GM21390 (cell line): ENCODE data around the gene ACBD6.

Source experiments
- ATAC-seq: cut with Tn5 transposase; IDR thresholded peaks from one replicate; pipeline ENCODE4 v1.9.1; 2021; ENCODE audit not compliant: unreplicated experiment

Gene ACBD6

DNA sequence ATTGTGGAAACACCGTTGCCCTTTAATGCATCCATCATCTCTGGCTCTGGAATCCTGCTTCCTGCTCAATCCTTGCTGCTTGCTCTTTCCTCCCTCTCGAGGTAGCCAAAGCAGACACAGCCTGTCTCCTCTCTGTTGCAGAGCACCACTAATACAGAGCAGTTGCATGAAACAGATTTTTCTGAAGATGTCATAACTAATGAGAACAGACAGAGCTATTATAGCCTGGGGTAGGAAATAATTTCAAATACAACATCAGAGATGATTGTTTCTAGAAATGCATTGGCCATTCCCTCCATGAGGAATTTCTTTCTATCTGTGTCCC lies 23.3 kb upstream of the ACBD6 start:
- no peak for ATAC-seq

DNA sequence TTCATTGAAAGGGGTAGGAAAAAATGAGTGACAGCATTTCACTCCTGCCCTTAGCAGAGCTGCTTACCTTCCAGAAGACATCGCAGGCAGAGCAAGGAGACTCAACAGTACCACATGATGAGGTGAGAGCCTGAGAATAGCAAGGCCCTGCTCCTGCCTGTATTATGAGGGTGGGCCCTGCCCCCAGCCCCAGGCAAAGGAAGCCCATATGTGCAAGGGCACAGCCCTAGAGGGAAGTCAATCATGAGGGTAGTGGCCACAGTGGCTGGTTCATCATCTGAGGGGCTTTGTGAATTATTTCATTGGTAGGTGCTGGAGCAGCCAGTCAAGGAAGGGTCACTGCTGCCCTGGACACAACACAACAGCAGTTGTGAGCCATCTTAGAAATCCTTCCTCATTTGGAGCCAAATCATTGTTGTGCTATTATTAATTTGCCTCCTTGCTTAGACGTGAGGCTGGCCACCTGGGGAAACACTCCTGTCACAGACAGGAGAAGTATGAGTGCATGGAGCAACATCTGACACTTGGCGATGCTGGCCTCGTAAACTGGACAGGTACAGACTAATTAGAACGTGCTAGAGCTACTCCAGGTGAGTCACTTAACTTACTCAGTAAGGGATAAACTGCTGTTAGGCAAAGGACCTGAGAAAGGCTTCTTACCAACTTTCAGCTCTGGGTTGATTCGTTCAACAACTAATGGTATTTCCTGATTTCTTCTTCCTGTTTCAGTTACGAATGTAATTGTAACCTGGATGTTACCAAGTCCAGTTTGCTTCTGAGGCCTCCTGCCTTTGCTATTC lies 22.7 kb upstream of the ACBD6 start:
- ATAC-seq: no peak

DNA sequence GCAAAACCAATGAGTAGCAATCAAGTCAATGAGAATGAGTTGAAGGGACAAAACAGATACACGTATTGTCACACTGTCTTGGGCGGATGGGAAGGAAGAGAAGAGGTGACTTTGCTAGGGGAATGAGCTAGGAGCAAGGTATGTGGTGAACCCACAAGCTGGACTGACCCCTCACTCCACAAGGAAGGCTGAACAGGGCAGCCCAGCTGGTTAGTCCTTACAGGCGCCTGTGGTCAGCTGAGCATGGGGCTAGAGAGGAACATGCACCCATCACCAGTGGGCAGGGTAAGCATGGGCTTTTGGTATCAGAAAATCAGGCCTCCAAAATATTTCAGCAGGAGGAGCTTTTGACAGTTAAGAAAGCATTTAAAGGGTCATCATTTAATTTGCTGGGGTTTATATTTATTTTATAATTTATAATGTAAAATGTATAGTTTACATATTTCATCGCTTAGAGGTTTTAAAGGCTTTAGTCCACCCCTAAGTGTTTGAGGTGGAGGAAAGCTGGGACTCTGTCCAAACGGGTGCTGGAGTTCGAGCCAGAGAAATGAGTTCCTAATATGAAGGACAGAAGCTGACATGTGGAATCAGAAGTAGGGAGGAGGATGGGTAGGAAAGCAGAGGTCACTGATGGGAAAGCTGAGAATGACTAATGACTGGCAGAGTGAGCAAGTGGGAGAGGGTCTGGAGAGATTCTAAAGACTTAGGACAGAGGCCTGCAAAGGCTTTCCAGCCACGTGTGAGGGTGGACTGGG lies 22.0 kb upstream of the ACBD6 start:
- no peak for ATAC-seq

DNA sequence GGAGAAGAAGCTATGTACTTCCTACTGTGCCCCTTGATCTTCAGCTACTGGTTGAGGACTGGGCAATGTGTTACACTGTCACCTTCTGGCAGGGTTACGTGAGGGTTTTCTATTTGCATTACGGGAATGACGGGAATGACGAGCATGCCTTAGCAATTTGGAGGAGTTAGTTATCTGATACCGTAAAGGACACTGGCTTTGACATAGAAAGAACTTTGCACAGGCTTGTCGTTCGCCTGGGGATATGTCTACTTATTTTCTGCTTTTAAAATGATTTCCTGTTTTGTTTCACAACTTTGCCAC lies 19.8 kb upstream of the ACBD6 start:
- ATAC-seq: no peak

DNA sequence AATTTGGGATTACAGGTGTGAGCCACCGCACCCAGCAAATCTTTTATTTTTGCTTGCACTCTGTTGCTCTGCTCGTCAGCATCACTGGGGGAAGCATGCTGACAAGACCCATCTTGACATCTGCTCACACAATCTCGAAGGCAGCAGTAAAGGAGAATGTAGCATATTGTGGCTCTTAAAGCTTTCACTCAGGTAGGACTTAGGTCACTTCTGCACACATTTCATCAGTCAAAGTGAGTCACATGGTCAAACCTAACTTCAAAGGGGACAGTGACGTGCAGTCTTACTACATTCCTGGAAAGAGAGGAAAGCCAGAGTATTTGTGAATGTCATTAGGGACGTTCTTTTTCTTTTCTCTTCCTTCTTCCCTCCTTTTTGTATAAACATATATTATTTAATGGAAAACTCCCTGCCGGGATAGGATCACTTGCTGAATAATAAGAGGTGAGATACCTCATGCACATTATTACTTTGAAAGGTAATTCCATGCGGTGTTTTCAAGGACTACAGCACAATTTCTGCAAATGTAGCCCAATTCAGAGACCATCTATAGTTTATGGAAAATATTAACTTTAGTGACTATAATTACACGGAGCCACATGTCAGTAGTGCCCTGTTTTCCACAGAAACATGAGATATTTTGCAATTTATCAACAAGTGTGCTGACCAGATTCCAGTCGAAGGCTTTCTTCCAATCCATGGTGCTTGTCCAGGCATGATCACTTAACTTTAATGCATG lies 19.3 kb upstream of the ACBD6 start:
- no peak for ATAC-seq

DNA sequence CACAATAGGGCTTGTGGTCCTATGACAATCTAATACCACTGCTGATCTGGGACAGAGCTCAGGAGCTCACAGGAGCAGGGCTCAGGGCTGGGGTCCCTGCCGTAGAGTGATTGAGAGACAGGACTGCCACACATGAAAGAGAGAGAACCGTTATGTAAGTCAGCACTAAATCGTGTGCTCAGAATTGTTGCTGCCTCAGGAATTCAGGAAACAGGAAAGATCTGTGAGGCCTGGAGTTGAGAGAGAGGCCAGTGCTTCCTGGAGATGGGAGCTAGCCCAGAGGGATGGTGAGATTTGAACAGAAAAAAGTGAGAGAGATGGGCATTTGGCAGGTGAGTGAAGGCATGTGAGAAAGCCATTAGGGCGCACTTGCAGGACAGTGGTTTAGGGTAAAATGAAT lies 17.5 kb upstream of the ACBD6 start:
- ATAC-seq: no peak

DNA sequence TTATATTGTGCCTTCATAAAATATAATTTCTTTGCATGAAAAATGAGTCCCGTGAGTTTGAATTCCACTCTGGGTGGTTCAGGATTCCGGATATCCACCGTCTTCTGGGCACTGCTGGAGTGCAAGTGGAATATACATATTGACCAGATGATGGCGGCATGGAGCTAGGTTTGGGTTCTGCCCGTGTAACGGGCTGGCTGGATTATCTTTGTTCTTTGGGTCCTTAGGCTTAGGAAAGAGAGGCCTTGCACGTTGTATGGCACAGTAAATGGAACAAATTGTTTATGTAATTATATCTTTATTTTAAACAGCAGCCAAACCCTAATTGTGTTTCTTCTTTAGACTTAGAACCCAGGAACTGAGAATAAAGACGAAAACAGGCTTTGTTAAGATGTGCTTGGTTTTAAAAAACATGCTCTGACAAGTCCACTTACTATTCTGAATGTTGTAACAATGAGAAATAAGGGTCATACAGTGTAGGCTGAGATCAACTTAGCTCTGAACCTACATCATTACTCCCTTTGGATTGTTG lies 13.5 kb upstream of the ACBD6 start:
- ATAC-seq: peak; percentile 98

DNA sequence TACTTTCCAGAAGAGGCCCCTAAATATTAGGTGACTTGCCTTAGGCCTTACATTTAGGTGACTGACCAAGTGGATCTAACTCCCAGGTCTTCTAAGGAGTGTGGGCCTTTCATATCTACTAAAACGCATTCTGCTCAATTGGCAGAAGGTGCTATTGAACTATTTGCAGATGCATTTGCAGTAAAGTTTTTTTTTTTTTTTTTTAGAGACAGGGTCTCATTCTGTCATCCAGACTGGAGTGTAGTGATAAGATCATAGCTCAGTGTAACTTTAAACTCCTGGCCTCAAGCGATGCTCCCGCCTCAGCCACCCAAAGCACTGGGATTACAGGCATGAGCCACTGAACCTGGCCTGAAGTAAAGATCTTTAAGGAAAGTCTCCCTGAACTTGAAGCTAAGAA lies 13.0 kb upstream of the ACBD6 start:
- no peak for ATAC-seq

DNA sequence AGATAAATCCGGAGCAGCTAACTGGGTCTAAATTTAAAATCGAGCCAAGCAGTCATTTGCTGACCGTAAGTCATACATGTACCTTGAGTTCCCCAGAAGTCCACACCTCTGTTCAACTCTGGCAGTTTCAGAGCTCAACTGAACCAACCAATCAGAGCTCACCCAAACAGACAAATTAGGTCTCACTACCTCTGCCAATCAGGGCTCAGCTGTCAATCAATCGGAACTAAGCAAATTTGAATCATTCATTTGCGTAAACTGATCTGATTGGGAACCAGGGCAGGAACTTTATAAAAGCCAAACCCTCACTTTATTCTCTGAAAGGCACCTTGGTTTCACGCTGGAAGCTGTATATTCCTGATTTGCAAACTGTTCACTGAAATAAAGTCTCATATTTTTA lies 11.2 kb upstream of the ACBD6 start:
- no peak for ATAC-seq

DNA sequence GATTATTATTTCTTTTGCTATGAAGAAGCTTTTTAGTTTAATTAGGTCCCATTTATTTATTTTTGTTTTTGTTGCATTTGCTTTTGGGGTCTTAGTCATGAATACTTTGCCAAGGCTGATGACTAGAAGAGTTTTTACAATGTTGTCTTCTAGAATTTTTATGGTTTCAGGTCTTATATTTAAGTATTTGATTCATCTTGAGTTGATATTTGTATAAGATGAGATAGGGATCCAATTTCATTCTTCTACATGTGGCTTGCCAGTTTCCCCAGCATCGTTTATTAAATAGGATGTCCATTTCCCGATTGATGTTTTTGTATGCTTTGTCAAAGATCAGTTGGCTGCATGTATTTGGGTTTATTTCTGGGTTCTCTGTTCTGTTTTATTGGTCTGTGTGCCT lies 8.5 kb upstream of the ACBD6 start:
- no peak for ATAC-seq

DNA sequence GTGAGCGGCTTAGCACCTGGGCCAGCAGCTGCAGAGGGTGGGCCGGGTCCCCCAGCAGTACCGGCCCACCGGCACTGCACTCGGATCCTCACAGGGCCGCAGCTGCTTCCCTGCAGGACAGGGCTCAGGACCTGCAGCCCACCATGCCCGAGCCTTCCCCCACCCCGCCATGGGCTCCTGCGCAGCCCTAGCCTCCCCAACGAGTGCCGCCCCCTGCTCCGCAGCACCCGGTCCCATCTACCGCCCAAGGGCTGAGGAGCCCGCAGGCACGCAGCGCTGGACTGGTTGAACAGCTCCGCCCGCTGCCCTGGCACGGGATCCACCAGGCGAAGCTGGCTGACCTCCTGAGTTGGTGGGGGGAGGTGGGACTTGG lies 6.3 kb upstream of the ACBD6 start:
- ATAC-seq: no peak

DNA sequence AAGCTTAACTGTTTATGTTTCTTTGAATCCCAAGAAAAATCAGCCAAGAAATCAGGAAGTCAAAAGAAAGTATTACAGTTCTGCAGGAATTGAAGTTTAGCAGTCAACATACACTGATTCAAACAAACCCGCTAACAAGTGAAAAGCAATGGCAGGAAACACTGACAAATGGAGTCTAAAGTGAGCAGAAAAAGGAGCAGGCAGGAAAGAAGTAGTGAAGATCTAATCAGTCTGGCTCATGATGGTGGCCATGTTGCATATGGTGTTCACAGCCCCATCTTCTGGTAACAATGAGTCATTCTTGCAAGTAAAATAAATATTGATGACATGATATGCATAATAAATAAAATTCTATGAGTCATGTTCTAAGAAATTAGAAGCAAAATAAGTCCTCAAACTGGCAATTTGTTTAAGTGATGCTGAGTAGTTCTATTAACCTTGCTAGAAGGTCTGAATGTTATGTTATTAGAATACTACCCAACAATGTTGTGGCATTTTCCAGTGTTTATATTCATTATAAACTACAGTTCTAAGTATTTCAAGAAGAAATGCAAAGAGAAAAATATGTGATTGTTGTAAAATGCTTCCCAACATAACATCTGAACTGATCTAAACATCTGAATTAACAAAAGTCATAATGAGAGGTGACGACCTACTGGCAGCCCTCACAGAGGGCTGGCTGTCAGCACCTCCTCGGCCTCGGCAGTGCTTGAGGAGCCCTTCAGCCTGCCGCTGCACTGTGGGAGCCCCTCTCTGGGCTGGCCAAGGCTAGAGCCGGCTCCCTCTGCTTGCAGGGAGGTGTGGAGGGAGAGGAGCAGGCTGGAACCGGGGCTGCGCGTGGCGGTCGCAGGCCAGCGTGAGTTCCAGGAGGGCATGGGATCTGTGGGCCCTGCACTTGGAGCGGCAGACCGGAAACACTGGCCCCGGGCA lies 5.7 kb upstream of the ACBD6 start:
- no peak for ATAC-seq

DNA sequence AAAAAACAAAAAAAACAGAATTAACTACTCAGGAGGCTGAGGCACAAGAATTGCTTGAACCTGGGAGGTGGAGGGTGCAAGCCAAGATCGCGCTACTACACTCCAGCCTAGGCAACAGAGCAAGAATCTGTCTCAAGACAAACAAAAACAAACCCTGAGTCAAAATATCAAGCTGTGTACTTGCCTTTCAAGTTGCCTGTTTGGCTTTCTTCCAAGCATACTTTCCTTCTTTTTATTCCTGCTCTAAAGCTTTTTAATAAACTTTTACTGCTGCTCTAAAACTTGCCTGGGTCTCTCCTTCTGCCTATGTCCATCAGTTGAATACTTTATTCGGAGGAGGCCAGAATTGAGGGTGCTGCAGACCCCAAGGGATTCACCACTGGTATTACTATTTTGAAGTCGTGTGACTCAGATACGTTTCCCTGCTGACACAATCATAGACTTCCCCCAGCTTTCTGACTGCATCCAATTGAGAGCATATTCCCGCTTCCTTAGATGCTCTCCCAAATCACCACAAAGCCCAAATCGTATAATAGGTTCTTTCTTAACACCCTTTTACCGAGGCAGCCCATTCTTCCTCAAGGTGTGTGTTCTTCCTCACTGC lies 3.5 kb upstream of the ACBD6 start:
- no peak for ATAC-seq

DNA sequence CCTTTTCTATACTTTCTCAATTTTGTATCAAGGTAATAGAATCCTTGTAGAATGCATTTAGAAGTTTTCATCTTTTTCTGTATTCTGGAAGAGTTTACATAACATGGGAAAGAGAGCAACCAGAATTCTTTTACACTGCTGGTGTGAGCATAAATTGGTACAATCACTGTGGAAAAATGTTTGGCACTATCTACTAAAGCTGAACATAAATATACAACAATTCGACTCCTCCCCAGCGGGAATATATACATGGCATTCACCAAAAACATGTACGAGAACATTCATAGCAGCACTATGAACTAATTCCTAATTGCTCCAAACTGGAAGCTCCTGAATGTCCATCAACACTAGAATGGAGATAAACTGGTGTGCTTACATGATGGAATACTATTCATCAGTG lies 1.8 kb upstream of the ACBD6 start:
- ATAC-seq: no peak

DNA sequence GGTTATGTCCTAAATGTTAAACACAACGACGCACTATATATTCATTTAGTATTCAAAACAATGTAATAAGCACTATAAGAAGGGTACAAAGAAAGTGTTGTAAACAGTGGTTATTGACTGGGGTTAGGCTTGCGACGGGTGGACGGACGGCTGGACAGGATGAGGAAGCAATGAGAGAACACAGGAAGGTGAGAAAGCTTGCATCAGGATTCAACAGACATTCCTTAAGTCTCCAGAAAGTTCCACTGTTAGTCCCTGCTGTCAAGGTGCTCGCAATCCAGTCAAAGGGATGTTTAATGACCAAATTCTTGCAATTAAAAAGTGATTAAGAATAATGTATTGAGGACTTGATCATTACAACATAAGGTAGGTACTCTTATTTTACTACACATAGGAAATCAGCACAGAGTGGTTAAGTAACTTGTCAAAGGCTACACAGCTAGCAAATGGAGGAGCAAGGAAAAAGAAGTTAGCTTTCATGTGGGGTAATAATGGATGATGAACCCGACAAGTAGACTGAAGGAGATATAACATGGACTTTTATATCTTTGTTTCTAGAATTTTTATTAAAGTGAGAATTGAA lies 994 bp upstream of the ACBD6 start:
- ATAC-seq: peak; percentile 1

DNA sequence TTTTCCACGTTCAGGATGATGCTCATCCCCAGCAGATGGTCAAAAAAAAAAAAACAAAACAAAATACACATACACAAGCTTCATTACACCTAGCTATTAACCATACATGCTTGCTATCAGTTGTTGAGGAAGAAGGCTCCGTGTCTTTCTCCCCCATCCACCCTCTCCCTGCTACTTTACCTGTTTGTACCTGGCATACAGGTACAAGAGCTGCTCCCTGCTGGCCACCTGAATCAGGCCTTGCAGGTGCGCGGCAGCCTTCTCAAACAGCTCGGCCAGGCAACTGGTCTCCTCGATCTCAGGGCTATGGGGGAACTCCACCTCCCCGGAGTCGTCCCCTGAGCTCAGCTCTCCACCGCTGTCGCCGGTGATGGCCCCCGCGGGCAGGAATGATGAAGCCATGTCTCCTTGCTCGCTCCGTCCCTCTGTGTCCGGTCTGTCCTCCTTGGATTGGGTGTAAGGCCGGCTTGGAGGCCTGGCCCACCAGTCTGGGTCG lies 464 bp downstream of the ACBD6 start:
- ATAC-seq: peak; percentile 26

DNA sequence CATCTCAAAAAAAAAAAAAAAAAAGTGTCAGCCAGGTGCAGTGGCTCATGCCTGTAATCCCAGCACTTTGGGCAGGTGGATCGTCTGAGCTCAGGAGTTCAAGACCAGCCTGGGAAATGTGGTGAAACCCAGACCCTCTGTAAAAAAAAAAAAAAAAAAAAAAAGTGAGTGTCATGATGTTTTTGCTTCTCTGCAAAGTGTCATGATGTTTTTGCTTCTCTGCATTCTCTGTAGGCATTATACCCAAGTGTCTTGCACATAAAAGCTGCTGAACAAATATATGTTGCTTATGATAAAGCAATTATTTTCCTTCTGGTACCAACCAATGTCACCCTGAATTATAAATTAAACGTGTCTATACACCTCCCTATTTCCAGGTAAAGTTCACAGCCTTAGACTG lies 1.7 kb downstream of the ACBD6 start:
- ATAC-seq: no peak

DNA sequence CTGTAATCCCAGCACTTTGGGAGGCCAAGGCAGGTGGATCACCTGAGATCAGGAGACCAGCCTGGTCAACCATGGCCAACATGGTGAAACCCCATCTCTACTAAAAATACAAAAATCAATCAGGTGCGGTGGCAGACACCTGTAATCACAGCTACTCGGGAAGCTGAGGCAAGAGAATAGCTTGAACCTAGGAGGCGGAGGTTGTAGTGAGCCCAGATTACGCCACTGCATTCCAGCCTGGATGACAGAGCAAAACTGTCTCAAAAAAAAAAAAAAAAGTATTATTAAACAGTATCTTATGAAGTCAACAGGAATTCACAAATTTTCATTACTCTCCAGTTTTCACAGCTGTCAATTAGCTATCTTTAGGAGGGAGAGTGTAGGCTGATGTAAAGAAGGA lies 3.8 kb downstream of the ACBD6 start:
- ATAC-seq: no peak

DNA sequence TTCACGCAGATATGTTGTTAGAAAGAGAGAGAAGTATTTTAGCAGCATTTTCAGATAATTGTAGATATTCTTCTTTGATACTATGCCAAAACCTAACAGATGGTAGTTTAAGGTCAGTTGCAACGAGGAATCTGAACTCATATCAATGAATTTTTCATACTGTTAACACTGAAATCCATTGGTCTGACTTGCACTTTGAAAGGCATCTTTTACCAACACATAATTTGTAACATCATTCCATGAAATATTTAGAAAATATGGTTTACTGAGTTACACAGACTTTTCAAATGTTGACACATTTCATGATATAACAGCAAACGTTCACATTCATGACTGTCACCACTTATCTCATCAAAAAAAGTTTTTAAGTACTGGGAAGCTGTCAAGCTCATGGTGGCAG lies 4.6 kb downstream of the ACBD6 start:
- no peak for ATAC-seq

DNA sequence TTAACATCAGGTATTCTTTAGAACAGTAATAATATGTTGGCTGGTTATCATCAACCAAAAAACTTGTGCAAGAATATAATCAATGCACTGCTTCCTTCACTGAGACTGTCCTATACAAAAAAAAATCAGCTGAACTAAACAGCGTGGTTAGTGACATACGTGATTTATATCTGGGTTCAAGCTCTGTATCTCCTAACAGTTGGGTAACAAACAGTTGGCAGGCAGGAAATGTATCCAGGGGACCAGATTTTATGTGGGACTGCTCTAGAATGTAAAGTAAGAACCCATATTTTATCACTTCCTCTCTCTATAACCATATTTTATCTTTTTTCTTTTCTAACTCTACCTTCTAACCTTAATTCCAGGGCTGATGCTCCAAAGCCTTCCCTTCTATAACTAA lies 8.0 kb downstream of the ACBD6 start:
- ATAC-seq: no peak
